ENCODE measurements around the gene ZNF276.
"Not testable (repeated sequence)": the region's sequence is repeated elsewhere in the genome, so short reads cannot be mapped to it uniquely, and the experiment has no call there.

ZNF276 gene

GRCh38 chr16:89736554-89736953, 15.2 kb downstream of the ZNF276 start:
- DNase-seq (ENCODE audit: low spot score): no peak

- DNase-seq (ENCODE audit: low spot score): no peak
These were observed 16.2 kb downstream of the ZNF276 start for GRCh38 chr16:89737341-89738071.

- DNase-seq (ENCODE audit: low spot score): no peak
These were observed 16.7 kb downstream of the ZNF276 start for GRCh38 chr16:89738072-89738377.

GRCh38 chr16:89738538-89739317, 17.4 kb downstream of the ZNF276 start:
- DNase-seq (ENCODE audit: low spot score): no peak

- DNase-seq (ENCODE audit: low spot score): no peak
These were observed 18.0 kb downstream of the ZNF276 start for GRCh38 chr16:89739383-89739782.

GRCh38 chr16:89741342-89742014, 20.1 kb downstream of the ZNF276 start:
- DNase-seq (ENCODE audit: low spot score): no peak

- no peak for DNase-seq (ENCODE audit: low spot score)
These were observed 21.6 kb downstream of the ZNF276 start for GRCh38 chr16:89742948-89743347.

GRCh38 chr16:89744813-89745212, 23.5 kb downstream of the ZNF276 start:
- DNase-seq (ENCODE audit: low spot score): no peak

- DNase-seq (ENCODE audit: low spot score): no peak
These were observed 24.7 kb downstream of the ZNF276 start for GRCh38 chr16:89746043-89746442.

- peak; percentile 53 for DNase-seq (ENCODE audit: low spot score)
These were observed 26.7 kb downstream of the ZNF276 start for GRCh38 chr16:89748076-89748475.

GRCh38 chr16:89748921-89749320, 27.6 kb downstream of the ZNF276 start:
- DNase-seq (ENCODE audit: low spot score): no peak

- no peak for DNase-seq (ENCODE audit: low spot score)
These were observed 28.3 kb downstream of the ZNF276 start for GRCh38 chr16:89749637-89750036.

- DNase-seq (ENCODE audit: low spot score): peak; percentile 60
These were observed 38.5 kb downstream of the ZNF276 start for GRCh38 chr16:89759746-89760340.

GRCh38 chr16:89761304-89761922, 40.1 kb downstream of the ZNF276 start:
- DNase-seq (ENCODE audit: low spot score): no peak

GRCh38 chr16:89764711-89765201, 43.4 kb downstream of the ZNF276 start:
- no peak for DNase-seq (ENCODE audit: low spot score)

- DNase-seq (ENCODE audit: low spot score): no peak
These were observed 44.0 kb downstream of the ZNF276 start for GRCh38 chr16:89765292-89765830.

- DNase-seq (ENCODE audit: low spot score): no peak
These were observed 49.0 kb downstream of the ZNF276 start for GRCh38 chr16:89770367-89770766.

- no peak for DNase-seq (ENCODE audit: low spot score)
These were observed 53.9 kb downstream of the ZNF276 start for GRCh38 chr16:89775223-89775622.

GRCh38 chr16:89778211-89778610, 56.9 kb downstream of the ZNF276 start:
- not testable (repeated sequence) for DNase-seq (ENCODE audit: low spot score)

- DNase-seq (ENCODE audit: low spot score): no peak
These were observed 58.0 kb downstream of the ZNF276 start for GRCh38 chr16:89779231-89779908.

GRCh38 chr16:89779909-89780305, 58.6 kb downstream of the ZNF276 start:
- no peak for DNase-seq (ENCODE audit: low spot score)

Measured in hematopoietic multipotent progenitor cell treated with erythropoietin and hydrocortisone succinate and interleukin-3 and kit ligand, for 15 days (in vitro differentiated cells).